GM19025 (cell line): ENCODE results near the gene NR4A1.

Experiments used
- ATAC-seq: cut with Tn5 transposase; IDR thresholded peaks from one replicate; pipeline ENCODE4 v1.9.1; 2021; ENCODE audit warnings: mild to moderate bottlenecking, low read depth, moderate library complexity; ENCODE audit not compliant: unreplicated experiment

Gene NR4A1

GRCh38 chr12:52038447-52038846, 12.8 kb upstream of the NR4A1 start:
- no peak for ATAC-seq

DNA sequence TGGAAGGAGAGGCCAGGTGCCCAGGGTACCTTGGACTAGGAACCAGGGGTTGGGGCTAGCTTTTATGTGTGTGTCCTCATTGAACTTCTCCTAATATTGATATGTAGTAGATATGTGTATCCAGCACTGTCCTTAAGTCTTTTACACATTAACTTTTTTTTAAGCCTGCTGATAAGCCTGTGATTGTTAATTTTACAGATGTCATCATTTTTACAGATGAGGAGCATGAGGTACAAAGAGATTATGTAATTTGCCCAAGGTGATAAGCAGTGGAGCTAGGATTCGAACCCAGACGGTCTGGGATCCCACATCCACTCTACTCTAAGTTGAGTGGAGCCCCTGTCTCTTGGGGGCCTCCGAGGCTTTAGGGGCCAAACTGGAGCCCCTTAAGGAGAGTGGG, 10.2 kb upstream of the NR4A1 start:
- no peak for ATAC-seq

GRCh38 chr12:52041695-52042123, 9.5 kb upstream of the NR4A1 start:
- no peak for ATAC-seq

DNA sequence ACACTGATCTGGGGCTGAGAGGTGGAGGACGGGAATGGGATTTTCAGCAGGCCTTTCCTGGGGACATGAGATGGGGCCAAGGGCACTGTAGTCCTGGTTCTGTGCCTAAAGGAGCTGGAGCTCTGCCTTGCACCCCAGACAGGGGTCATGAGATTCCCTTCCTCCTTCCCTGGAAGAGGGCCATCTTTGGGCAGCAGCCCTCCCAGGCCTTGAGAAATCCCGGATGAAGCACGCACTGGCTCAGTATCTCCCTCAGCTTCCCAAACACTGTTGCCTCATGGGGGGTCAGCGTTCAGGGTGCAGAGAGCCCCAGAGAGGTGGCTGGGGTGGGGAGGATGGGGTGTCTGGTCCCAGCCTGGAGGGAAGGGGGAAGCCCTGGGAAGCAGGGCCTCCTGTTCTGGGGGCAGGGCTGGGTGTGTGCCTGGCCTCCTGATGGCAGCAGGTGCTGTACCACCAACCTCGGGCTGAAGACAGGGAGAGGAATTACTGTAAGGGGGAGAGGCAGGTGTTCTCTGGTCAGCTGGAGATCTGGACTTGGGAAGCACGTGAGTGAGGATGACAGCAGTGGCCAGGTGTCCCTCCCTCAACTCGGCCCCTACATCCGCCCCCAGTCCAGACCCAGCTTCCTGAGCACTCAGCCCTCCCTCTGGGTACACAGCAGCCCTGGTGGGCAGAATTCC, 8.4 kb upstream of the NR4A1 start:
- ATAC-seq, result no peak

DNA sequence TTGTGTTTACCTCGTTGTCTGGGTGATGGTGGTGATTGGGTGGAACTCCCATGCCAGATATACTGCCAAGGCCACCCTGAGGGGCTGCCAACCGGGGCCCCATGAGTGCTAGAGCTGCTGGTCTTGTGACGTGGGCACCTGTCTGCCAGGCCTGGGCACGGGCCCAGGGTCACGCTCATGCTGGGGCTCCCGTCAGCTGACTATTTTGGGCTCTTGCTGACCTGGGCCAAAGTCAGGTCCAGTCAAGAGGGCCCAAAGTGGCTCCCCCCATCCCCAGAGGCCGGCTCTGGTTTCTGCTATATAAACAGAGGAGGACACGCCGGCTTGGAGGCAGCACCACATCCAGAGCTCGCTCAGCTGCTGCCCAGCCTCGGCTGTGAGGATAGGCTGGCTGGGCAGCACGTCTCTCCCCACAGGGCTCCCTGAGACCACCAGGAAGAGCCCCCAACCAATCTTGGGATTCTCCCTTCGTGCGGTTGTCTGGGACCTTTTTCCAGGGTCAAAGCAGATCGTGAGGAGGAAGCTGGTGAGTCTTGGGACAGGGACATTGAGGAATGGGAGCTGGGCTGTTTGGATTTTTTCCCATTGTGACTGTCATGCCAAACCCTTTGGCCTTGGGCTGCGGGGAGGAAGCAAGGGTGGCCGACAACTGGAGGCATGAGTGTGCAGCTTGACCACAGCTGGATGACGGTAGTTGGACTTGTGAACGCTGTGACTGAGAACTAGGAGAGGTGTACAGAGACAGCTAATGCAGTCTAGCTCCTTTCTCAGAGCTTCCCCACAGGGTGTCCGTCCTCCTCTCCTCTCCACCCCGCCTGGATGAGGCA, 7.6 kb upstream of the NR4A1 start:
- ATAC-seq, result no peak

DNA sequence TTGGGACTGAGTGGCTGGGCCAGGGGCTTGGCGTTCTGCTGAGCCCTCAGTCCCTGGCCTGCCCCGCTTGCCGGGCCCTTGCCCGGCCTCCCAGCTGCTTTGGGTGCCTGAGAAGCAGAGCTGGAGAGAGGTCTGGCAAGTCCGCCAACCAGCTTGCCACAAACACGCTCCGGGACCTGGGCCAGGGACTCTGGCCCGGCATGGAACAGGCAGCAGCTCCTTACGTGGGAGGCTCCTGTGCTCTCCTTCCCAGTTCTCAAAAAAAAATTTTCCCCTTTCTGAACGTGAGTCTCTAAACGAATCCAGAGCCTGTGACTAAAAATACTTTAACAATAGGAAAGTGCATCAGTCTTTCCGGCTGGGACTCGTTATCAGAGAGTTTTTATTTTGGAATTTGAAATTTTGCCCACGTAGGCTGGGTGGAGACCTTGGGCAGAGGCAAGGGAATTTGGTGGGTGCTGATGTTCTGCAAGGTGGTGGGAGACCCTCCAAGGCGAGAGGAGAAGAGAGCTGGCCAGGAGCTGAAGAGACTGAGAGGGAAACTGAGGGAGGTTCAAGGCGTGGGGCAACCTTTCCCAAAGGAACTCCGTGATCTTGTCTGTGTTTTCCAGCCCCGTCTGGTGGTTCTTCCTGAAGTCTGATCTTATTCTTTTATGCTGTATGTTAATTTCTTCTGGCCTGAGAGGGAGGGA, 6.8 kb upstream of the NR4A1 start:
- ATAC-seq, result no peak

- ATAC-seq, result no peak
Observed at GRCh38 chr12:52045794-52046199, 5.4 kb upstream of the NR4A1 start.

DNA sequence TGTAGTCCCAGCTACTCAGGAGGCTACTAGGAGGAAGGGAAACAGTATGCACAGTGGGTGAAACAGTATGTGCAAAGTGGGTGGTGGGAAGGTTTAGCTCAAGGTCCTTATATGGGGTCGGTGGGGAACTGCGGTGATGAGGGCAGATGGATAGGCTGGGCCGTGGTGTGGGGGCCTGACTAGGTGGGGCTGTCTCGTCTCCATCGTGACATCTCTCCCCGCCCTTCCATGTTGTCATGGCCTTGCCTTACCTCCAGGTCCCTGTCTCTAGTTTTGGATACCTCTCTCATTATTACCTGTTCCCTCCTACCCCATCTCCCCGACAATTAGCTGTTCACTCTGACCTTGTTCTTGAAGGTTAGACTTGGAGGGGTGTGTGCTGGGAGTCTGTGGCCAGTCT, 4.4 kb upstream of the NR4A1 start:
- no peak for ATAC-seq

DNA sequence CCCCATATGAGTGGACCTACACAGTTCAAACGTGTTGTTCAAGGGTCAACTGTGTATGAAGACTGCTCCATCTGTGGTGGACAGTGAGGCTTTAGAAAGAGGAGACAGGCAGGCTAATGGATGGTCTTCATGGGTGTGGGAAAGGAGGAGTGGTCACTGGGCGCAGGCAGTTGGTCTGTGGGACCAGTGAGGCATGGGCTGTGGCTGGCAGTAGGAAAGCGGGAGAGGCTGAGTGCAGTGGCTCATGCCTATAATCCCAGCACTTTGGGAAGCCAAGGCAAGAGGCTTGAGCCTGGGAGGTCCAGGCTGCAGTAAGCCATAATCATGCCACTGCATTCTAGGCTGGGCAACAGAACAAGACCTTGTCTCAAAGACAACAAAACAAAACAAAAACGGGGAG, 2.0 kb upstream of the NR4A1 start:
- no peak for ATAC-seq

DNA sequence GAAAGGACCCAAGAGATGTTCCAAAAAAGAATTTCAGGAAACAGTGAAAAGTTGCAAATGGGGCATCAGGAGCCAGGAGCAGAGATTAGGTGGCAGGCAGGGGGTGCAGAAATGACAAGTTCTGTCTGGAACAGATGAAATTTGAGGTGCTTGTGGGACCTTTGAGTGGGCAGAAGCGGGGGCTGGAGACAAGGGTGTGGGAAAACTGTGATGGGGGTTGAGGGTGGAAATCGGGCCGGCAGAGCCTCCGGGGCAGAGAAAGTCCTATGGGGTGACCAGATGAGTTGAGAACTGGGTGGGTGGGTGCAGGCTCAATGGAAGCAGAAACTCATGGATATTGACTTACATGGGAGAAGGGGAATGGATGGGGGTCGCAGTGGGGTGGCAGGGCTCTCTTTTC, 1.6 kb upstream of the NR4A1 start:
- no peak for ATAC-seq

DNA sequence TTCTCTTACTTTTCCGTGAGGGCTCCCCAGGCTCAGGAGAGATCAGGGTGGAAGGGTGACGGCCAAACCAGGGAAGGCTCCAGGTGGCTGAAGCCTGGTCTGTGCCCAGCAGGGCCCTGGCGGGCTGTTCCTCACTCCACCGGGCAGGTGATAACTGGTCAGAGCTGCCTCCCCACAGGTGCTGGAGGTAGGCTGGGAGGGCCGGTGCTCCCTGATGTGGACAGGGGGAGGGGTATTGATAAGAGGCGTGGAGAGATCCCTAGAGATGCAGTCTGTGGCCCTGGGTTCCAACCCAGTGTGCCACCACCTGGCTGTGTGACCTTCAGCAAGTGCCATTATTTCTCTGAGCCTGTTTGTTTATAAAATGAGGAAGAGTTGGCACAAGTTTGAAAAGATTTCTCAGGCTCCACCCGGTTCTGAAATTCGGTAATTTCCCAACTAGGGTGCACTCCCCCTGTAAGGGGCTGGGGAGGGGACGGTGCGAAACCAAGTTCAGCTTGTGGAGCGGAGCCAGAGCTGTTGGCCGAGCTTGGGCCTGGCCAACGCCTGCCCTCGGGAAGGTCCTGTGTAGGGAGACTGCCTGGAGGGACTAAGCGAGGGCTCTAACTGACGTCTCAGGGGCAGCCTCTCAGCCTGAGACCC, 1.0 kb upstream of the NR4A1 start:
- ATAC-seq, result no peak

DNA sequence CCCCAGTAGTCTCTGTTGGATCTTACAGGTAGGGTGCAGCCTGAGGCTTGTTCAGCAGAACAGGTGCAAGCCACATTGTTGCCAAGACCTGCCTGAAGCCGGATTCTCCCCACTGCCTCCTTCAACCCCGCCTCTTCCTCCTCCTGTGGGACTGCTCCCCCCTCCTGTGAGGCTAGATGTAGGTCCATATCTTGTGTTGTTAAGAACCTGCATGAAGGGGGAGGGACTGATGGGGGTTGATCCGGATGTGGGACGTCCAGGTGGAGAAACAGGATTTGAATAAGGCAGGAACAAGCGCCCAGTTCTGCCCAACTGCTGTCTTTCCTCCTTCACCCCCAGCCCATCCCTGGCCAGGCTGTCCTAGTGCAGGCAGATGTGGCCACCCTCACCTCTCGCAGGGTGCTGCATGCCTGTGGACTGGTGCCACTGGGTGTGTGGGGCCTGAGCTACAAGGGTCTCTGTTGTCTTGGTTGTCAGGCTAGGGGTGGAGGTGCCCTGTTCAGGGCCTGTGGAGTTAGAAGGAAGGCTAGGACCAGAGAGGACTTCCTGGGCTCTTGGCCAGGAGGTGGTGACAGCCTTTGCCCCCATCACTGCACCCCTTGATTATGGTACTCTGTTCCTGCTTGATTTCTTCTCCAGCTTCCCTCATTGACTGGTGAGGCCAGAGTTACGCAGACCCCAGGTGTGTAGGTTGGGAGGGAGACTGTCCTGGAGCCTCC, 1.4 kb downstream of the NR4A1 start:
- ATAC-seq, result no peak

DNA sequence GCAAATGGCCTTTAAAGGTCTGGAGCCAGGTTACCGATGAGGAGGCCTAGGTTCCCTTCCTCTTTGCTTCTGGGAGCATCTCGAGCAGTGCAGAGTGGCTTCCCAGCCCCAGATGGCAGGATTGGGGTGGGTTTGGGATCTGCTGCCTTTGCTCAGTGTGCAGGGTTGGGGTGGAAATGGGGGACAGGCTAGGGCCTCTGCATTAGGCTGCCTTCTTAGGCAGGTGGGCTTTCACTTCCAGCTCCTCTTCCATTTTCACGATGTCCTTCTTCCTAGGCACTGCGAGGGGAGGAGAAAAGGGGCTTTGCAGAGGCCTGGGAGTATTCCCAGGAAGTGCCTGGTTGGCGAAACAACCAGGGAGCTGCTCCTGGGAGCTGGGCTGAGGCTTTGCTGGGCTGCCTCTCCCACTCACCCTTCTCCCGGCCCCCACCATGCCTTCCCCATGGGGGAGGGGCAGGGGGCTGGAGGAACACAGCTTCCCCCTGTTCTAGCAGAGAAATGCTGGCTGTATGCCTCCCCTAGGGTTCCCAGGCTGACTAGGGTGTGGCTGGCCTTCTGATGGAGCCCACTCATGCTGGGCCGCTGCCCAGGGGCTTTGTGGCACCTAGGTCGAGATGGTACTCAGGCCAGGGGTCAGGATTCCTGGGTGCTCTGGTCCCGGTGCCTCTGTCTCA, 2.4 kb downstream of the NR4A1 start:
- ATAC-seq, result no peak

- ATAC-seq, result no peak
Observed at GRCh38 chr12:52054231-52054832, 3.1 kb downstream of the NR4A1 start.

DNA sequence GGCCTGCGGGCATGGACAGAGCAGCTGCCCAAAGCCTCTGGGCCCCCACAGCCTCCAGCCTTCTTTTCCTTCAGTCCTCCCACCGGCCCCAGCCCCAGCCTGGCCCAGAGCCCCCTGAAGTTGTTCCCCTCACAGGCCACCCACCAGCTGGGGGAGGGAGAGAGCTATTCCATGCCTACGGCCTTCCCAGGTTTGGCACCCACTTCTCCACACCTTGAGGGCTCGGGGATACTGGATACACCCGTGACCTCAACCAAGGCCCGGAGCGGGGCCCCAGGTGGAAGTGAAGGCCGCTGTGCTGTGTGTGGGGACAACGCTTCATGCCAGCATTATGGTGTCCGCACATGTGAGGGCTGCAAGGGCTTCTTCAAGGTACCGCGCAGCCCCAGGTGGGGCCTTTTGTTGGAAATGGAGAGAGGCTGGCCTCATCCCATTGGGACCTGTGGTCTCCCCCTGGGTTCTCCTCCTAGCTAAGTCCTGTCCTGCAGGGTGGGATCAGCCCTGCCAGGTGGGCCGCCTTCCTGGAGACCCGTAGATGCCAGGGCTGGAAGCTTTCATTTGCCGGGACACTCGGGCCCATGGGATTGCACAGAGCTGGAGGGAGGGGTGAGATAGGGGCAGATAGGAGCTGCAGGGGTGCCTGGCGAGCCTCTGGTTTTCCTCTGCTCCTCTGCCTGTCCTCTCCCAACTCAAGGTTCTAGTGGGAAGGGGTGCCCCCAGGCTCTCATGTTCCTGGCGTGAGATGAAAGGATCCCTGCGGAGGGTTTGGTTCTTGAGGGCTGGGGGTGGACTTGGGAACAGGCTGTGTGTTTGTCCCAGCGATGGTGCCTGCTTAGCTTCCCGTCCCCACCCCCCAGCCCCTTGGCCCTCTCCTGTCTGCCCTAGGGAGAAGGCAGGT, 3.8 kb downstream of the NR4A1 start:
- ATAC-seq, result no peak

DNA sequence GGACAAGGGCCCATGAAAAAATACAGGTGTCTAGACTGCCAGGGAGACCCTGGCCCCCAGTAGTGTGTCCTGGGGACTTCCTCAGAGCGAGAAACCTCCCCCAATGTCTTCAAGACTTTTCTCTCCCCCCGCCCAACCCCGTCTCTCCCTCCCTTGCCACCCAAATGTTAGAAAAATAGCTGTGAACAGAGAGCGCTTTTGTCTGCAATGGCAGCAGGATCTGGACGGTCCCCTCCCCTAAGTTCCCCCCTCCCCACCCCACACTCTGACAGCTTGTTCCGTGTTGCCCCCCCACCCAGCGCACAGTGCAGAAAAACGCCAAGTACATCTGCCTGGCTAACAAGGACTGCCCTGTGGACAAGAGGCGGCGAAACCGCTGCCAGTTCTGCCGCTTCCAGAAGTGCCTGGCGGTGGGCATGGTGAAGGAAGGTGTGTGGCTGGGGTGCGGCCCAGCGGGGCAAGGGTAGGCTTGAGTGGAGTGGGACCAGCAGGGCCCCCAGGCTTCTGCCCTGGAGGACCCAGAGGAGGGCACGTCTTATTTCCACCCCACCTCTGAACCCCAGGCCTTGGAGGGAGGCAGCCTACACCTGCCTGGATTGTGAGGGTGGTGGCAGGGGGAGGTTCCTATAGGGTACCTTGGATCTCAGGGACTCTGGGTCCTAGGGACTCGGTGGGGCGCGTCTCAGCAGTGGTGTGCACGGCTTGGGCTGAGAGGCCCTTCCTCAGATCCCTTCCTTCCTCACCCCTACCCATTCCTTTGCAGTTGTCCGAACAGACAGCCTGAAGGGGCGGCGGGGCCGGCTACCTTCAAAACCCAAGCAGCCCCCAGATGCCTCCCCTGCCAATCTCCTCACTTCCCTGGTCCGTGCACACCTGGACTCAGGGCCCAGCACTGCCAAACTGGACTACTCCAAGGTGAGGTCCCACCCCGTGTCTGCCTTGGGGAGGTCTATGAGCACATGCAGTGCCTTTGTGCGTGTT, 4.8 kb downstream of the NR4A1 start:
- no peak for ATAC-seq
